22Rv1 (cell line): ENCODE measurements around the gene ARMC2.

Experiments
- ZFX ChIP-seq: fragments of 450-650 bp; IDR thresholded peaks from 2 replicates; pipeline ENCODE4 v1.6.1; 2017; ENCODE audit warnings: antibody characterized with exemption, borderline replicate concordance
- TF ChIP-seq, protein P1 (sequence below): fragments of 450-650 bp; IDR thresholded peaks from 2 replicates; pipeline ENCODE4 v1.5.1; 2017; ENCODE audit warnings: mild to moderate bottlenecking

DNA sequence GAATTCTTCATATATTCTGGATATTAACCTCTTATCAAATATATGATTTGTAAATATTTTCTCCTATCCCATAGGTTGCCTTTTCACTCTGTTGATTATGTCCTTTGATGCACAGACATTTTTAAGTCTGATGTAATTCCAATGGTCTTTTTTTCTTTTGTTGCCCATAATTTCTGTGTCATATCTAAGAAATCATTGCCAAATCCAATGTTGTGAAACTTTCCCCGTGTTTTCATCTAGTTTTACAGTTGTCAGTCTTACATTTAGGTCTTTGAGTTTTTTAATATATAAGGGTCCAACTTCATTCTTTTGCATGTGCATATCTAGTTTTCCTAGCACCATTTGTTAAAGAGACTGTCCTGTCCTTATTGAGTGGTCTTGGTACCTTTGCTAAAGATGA, 134.9 kb downstream of the ARMC2 start:
- TF ChIP-seq, protein P1, sequence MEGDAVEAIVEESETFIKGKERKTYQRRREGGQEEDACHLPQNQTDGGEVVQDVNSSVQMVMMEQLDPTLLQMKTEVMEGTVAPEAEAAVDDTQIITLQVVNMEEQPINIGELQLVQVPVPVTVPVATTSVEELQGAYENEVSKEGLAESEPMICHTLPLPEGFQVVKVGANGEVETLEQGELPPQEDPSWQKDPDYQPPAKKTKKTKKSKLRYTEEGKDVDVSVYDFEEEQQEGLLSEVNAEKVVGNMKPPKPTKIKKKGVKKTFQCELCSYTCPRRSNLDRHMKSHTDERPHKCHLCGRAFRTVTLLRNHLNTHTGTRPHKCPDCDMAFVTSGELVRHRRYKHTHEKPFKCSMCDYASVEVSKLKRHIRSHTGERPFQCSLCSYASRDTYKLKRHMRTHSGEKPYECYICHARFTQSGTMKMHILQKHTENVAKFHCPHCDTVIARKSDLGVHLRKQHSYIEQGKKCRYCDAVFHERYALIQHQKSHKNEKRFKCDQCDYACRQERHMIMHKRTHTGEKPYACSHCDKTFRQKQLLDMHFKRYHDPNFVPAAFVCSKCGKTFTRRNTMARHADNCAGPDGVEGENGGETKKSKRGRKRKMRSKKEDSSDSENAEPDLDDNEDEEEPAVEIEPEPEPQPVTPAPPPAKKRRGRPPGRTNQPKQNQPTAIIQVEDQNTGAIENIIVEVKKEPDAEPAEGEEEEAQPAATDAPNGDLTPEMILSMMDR, result no peak
- TF ChIP-seq ZFX, result no peak
